ENCODE measurements around the gene OLFM3. TPM values are rescaled to one million over a fixed set of nuclear protein-coding genes. Genes with fewer than 3 reads are reported as not detected.

Gene OLFM3
- total RNA-seq, 1 donor from 2014 or later = not detected

DNA sequence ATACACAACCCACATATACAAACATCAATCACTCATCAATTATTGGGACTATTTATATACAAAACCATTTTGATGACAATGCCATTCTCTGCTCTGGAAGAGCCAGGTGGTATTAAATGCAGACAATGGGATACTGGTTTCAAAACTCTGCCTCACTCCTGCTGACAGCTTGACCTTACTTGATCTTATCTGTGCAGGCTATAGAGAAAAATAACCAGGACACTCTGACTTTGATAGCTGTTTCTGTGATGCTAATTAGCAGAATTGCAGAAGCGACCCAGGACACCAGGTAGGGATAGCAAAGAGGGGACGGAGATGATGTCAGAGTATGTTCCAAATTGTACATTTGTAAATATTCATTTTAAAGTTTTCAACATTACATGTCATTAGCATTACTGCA, 89.5 kb downstream of the OLFM3 start:
- FAIRE-seq (no peak), DNase-seq (ENCODE audit: low read depth) (no peak)
- no peak overlapping the region for H3K4me3 ChIP-seq (ENCODE audit: low read depth, low read length)
- H3K36me3 ChIP-seq (ENCODE audit: control insufficient read depth, insufficient read depth, low read length) = no peaks in the 10 kb centered on the region
- H3K27me3 ChIP-seq (ENCODE audit: control insufficient read depth, insufficient read depth, low read length) = no peaks in the 10 kb centered on the region
- TF ChIP-seq, protein P1, sequence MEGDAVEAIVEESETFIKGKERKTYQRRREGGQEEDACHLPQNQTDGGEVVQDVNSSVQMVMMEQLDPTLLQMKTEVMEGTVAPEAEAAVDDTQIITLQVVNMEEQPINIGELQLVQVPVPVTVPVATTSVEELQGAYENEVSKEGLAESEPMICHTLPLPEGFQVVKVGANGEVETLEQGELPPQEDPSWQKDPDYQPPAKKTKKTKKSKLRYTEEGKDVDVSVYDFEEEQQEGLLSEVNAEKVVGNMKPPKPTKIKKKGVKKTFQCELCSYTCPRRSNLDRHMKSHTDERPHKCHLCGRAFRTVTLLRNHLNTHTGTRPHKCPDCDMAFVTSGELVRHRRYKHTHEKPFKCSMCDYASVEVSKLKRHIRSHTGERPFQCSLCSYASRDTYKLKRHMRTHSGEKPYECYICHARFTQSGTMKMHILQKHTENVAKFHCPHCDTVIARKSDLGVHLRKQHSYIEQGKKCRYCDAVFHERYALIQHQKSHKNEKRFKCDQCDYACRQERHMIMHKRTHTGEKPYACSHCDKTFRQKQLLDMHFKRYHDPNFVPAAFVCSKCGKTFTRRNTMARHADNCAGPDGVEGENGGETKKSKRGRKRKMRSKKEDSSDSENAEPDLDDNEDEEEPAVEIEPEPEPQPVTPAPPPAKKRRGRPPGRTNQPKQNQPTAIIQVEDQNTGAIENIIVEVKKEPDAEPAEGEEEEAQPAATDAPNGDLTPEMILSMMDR (IDR thresholded peaks at IDR 0.05; ENCODE audit: insufficient read depth, low read length, severe bottlenecking) = no peak

DNA sequence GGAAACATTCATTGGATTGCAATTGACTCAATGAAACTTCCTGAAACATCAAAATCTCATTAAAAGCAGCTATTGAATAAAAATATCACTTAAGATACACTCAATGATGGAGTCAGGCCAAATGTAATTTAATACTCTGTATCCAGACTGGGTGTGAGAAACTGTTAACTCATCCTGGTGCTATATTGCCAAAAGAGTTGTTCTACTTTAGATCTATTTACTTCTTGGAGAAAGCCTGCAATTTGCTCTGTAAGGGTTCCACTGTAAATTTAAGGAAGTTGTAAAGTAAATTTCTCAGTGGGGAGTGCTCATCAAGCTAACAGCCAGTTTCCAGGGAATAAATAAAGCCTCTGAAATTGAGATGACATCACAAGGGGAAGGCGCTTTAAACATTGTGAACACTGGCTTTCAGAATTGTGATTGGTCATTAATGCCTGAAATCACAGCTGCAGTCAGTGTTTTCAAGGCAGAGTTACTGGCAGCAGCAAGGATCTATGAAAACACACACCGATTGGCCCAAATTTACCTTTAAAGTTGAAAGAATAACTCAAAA, 91.4 kb downstream of the OLFM3 start:
- TF ChIP-seq, protein P1 (IDR thresholded peaks at IDR 0.05; ENCODE audit: insufficient read depth, low read length, severe bottlenecking) = no peak
- no peak for FAIRE-seq
- no peaks in the 10 kb centered on the region for H3K27me3 ChIP-seq (ENCODE audit: control insufficient read depth, insufficient read depth, low read length)
- H3K4me3 ChIP-seq (ENCODE audit: low read depth, low read length) = no peak overlapping the region
- DNase-seq (ENCODE audit: low read depth) = no peak
- no peaks in the 10 kb centered on the region for H3K36me3 ChIP-seq (ENCODE audit: control insufficient read depth, insufficient read depth, low read length)

DNA sequence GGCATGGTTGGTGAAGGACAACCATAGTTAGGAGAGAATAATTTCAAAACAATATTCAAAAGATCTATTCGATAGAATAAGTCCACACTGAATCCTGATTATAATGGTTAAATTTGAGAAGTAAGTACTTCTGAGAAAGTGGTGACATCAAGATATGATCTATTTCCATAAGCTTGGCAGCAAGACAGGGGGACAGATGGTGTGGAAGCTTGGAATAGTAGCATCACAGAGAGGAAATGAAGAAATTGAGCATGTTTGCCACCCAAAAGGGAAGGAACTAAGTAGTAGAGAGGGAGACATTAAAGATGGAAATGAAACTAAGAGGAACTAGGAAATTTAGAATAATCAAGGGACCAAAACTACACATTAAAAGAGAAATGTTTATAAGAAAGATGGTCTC, 94.5 kb downstream of the OLFM3 start:
- Histone ChIP-seq H3K27me3 (ENCODE audit: control insufficient read depth, insufficient read depth, low read length) (no peaks in the 10 kb centered on the region), H3K36me3 (ENCODE audit: control insufficient read depth, insufficient read depth, low read length) (no peaks in the 10 kb centered on the region), H3K4me3 (ENCODE audit: low read depth, low read length) (no peak overlapping the region)
- TF ChIP-seq, protein P1 (IDR thresholded peaks at IDR 0.05; ENCODE audit: insufficient read depth, low read length, severe bottlenecking) = no peak
- no peak for FAIRE-seq
- no peak for DNase-seq (ENCODE audit: low read depth)

DNA sequence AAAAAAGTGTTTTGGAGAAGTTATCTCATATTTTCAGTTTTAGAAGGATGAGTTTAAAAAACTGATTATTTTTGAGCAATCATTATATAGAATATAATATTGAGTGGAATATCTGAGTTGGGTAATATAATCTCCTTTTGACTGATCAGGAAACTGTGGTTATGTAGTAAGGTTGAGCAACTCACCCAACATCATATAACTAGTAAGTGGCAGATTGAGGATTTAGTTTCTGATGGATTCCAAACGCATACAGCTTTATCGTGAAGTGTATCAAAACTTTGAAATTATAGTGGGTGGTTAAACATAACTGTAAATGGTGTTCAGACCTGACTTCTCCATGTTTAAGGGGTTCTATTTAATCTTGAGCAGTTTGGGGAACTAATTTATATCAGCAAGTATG, 98.6 kb downstream of the OLFM3 start:
- DNase-seq (ENCODE audit: low read depth) (no peak), FAIRE-seq (no peak)
- no peak overlapping the region for H3K4me3 ChIP-seq (ENCODE audit: low read depth, low read length)
- TF ChIP-seq, protein P1 (IDR thresholded peaks at IDR 0.05; ENCODE audit: insufficient read depth, low read length, severe bottlenecking) = no peak
- no peaks in the 10 kb centered on the region for H3K36me3 ChIP-seq (ENCODE audit: control insufficient read depth, insufficient read depth, low read length)
- H3K27me3 ChIP-seq (ENCODE audit: control insufficient read depth, insufficient read depth, low read length) = no peaks in the 10 kb centered on the region

DNA sequence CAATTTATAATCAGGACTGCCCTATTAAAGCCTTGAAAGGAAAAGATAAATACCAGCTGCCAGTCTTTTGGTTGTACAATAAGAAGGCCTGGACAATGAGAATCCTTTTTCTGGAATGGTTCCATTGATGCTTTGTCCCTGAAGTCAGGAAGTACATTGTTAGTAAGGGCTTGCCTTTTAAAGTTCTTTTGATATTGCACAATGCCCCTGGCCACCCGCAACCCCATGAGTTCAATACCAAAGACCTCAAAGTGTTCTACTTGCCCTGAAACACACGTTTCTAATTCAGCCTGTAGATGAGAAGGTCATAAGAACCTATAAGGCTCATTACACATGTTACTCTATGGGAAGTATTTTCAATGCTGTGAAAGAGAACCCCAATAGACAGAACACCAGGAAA, 112.1 kb downstream of the OLFM3 start:
- TF ChIP-seq, protein P1 (IDR thresholded peaks at IDR 0.05; ENCODE audit: insufficient read depth, low read length, severe bottlenecking) = no peak
- H3K36me3 ChIP-seq (ENCODE audit: control insufficient read depth, insufficient read depth, low read length) = no peaks in the 10 kb centered on the region
- H3K27me3 ChIP-seq (ENCODE audit: control insufficient read depth, insufficient read depth, low read length) = no peaks in the 10 kb centered on the region
- DNase-seq (ENCODE audit: low read depth) (no peak), FAIRE-seq (no peak)
- no peak overlapping the region for H3K4me3 ChIP-seq (ENCODE audit: low read depth, low read length)

DNA sequence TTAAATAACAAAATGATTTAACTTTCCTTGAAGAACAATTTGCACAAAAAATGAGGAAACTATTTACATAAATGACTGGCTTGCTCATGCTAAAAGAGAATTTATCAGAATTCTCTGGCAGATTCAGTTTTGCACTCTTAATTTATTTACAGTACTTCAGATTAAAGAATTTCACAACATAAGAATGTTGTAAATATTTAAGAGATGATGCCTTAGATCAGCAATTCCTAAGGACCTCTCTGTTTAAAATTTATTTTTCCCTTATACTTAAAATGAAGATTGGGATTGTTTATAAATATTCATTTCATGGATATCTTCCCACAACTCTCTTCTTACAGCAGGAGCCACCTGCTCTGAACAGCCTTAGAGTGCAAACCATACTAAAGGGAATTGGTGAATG, 120.8 kb downstream of the OLFM3 start:
- no peak for DNase-seq (ENCODE audit: low read depth)
- no peak overlapping the region for H3K4me3 ChIP-seq (ENCODE audit: low read depth, low read length)
- TF ChIP-seq, protein P1 (IDR thresholded peaks at IDR 0.05; ENCODE audit: insufficient read depth, low read length, severe bottlenecking) = no peak
- no peaks in the 10 kb centered on the region for H3K27me3 ChIP-seq (ENCODE audit: control insufficient read depth, insufficient read depth, low read length)
- FAIRE-seq = no peak
- no peaks in the 10 kb centered on the region for H3K36me3 ChIP-seq (ENCODE audit: control insufficient read depth, insufficient read depth, low read length)

Measured in bronchial epithelial cell (primary cell).